Measurements from ENCODE around the gene RNGTT.
A peak's percentile ranks its signal among the peaks of the same experiment; 100 is the strongest.
"Not testable (repeated sequence)": the region's sequence is repeated elsewhere in the genome, so short reads cannot be mapped to it uniquely, and the experiment has no call there.

Gene RNGTT

DNA sequence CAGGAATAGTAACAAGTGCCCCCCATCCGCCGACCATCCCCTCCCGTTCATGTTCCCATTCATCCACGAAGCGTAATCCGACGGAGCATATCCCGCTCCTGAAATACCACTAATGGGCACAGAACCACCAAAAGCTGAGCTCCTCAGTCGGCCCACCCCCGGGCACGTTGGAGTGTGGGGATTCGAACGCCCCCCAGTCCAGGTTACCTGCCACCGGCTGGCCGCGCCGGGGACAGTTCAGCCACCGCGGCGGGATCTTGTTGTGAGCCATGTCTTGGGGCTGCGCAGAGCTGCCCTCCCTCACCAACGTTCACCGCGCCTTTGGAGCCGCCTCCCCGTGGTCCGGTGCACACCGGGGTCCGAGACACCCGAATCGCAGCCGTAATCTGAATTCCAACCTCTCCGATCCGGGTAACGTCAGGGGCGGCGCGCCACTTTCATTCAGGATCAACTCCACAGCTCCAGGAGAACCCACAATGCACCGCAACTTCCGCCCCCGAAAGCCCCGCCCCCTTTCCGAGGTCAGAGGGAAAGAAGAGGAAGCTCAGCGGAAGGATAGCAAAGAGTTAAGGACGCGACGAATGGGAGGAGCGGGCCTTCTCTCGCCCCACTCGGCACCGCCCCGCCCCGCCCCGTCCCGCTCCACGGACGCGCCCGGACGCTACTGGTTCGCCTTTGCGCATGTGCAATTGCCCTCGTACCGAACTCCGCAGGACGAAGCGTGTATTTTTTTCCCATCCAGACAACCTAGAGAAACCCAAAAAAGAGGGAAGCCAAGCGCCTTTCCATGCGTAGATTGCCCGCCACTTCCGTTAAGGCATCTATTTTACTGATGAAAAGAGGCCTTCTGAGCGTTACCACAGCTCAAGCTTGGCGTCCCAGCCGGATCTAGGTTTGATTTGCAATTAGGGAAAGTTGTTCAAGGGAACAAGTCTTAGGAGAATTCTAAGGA is at the start of gene RNGTT:
TSS of gene RNGTT (minus strand) at position 480 of the 952 bp plus-strand sequence. CDS start at position 271, 209 bp downstream.
- DNase-seq = peak; percentile 97

GRCh38 chr6:89011436-89011835 is 48.0 kb upstream of the RNGTT start:
- DNase-seq = no peak

DNA sequence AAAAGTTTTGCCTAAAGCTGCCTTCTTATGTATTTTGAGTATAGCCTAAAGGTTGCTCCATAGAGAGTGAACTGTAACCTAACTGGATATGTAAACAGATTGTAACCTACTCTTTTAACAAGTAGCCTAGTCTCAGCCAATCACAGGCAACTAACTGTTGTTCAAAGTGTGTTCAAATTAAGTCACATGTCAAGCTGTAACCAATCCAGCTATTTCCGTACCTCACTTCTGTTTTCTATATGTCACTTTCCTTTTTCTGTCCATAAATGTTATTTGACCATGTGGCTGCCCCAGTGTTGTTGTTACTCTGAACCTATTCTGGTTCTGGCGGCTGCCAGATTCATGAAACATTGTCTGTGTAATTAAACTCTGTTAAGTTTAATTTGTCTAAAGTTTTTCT is 47.4 kb upstream of the RNGTT start:
- DNase-seq = no peak

DNA sequence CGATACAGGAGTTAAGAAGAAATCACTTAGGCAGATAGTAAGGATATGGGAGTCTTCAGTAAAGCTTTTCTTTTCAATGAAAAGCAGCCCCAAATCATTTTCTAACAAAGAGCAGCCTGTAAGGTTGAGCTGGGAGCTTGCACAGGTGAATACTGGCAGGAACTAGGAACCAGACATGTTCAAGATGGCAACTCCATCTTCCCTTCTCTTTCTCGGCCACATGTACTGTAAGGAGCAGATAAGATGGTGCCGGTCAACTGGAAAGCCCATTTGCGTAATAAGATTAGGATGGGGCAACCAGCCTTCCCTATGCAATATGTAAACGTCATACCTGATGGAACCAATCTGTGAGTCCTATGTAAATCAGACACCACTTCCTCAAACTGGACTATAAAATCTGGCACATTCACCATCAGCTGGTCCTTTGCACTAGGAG is 46.2 kb upstream of the RNGTT start:
- DNase-seq = peak; percentile 41

DNA sequence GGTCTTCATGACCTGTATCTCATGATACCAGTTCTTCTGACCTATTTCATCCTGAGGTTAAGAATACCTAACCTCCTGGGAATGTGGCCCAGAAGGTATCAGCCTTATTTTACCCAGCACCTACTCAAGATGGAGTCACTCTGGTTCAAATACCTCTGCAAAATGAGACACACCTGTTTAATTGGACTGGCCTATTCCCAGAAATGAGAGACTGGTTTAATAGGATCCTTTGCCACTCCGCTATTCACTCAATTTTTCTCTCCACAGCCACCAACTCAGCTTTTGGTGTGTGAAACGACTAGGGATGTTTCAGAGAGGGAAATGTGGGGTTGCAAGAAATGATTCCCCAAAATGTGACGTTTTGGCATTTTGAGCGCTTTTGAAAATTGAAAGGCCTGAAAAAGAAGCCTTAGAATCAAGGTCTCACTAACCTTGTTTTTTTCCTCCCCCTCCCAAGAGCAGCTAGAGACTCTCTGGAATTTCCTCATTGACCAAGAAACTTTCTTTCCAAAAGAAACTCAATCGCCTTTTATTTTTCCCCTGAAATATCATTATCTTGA is 45.5 kb upstream of the RNGTT start:
- no peak for DNase-seq

GRCh38 chr6:89008001-89008814 is 44.8 kb upstream of the RNGTT start:
- no peak for DNase-seq

DNA sequence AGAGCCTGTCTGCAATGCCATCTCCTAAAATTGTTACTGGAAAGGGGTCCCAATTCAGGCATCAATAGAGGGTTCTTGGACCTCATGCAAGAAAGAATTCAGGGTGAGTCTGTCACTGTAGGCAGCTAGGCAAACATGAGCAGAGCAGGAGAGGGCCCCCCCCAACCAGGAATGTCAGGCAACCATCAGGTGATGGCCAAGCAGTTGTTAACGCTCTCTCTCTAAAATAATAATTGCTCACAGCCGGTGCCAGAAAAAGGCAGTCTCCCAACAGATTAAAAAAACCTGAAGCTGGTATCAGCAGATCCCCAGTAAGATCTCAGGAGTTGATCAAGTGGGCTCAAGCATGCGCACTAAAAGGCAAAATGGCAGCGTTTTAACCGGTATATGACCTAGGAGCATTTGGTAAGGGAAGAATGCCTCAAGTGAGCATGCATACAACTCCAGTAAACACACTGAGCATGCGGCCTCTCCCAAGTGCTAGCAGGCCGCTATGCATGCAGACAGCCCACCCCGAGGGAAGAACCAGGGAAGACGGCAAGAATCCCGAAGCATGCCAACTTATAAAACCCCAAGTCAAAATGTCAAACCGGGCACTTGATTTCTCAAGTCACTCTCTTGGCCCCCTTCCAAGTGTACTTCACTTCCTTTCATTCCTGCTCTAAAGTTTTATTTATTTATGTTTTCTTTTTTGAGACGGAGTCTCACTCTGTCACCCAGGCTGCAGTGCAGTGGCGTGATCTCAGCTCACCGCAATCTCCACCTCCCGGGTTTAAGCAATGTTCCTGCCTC is 44.0 kb upstream of the RNGTT start:
- DNase-seq = no peak

DNA sequence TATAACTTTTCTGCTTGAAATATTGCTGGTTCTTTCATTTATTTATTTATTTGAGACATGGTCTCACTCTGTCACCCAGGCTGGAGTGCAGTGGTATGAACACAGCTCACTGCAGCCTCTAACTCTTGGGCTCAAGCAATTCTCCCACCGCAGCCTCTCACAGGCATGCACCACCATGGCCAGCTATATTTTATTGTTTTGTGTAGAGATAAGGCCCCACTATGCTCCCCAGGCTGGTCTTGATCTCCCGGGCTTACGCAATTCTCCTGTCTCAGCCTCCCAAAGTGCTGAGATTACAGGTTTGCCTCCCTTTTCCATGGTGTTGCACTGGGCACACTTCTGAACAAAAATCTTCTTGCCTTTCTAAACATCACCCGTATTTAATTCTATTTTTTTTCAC is 39.1 kb upstream of the RNGTT start:
- no peak for DNase-seq

GRCh38 chr6:88997327-88997726 is 33.9 kb upstream of the RNGTT start:
- DNase-seq = no peak

DNA sequence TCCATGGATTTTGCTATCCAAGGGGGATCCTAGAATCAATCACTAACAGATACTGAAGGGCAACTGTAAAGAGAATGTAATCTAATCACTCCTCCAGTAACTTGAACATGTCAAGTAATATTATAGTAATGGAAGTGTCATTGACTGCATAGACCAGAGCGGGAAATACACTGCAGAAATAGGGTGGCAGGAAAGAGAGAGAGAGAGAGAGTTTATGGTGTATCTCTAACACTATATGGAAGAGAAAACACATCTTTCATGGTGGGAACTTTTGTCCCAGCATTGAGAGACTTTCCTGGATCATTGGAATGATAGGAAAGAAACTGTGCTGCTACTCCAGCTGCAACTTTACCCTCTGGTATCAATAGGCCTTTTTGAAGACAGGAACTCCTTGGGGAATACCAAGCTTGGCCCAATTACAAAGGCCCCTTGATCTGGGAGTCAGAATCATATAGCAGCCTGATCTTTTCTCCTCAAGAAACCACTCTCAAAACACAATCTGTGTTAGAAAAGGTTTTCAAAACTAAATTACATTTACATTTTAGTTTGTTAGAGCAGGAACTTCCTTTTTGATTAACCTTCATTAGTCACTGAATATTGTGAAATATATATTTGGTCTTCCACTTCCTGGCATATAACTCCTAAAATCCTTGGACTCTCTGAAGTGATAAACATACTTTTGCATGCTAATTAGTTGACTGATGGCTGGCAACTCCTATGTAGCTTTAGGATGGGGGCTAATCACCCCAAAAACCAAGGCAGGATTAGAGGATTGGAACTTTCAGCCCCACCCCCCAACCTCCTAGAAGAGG is 29.5 kb upstream of the RNGTT start:
- DNase-seq = no peak

DNA sequence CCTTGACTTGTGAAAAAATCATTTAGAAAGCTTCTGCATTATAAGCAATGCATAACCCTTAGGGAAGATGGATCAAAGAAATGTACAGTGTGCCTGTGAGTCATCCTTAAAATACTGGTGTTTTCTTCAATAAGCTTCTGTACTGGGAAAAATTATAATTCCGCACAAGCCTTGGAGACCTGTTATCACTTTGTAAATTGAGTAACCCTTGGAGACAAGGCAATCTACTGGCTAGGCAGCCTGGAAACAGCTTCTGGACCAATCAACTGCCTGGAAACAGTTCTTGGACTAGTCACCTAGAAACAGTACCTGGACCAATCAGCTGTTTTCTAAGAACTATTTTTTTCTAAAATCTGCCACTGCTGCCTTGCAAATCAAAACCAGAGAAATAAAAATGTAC is 25.8 kb upstream of the RNGTT start:
- no peak for DNase-seq

GRCh38 chr6:88987922-88988321 is 24.5 kb upstream of the RNGTT start:
- no peak for DNase-seq

GRCh38 chr6:88985901-88986300 is 22.5 kb upstream of the RNGTT start:
- no peak for DNase-seq

GRCh38 chr6:88984606-88985005 is 21.2 kb upstream of the RNGTT start:
- DNase-seq = no peak

- DNase-seq = no peak
These were observed 20.7 kb upstream of the RNGTT start for GRCh38 chr6:88984152-88984551.

DNA sequence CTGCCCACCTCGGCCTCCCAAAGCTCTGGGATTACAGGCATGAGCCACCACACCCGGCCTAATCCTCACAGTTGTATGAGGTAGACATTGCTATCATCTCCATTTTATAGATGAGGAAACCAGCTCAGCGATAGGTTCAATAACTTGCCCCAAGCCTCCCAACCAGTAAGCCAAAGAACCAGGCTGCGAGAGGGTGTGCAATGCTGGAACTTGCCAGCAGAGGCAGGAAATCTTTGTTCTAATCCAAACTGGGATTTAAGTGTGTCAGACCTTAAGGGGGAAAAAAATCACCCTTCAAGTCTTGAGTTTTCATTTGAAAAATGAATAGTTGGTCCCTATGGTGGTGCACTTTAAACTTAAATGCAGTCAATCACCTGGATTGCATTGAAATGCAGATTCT is 20.1 kb upstream of the RNGTT start:
- no peak for DNase-seq

GRCh38 chr6:88983129-88983528 is 19.7 kb upstream of the RNGTT start:
- DNase-seq = not testable (repeated sequence)

DNA sequence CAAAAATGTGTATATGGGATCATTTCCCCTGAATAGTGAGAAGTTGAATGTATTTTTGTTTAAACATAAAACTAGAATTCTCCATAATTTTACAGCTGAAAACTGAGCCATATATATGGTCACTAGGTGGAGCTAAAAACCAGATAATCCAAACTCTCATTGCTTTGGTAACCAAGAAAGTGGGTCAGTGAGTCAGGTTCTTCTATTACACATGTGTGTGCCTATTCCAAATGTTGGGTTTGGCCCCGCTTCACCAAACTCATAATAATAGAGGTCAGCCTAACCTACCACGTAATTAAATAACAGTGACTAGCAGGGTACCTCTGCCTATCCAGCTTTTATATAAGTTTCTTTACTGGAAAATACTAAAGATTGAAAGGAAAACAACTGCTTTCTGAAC is 19.3 kb upstream of the RNGTT start:
- DNase-seq = no peak

DNA sequence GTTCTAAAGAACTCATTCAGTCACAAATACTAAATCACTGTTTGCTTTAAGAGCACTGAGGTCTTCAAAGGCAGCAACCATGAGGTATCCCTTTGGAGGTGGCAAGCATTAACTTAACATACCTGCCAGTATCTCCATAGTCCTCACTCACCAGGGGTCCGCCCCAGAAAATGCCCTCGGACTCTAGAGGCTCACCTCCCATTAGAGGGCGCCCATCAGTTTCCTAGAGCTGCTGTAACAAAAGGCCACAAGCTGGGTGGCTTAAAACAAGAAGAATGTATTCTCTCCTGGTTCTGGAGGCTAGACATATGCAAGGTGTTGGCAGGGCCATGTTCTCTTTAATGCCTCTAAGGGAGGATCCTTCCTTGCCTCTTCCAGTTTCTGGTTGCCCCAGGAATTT is 12.0 kb upstream of the RNGTT start:
- no peak for DNase-seq

DNA sequence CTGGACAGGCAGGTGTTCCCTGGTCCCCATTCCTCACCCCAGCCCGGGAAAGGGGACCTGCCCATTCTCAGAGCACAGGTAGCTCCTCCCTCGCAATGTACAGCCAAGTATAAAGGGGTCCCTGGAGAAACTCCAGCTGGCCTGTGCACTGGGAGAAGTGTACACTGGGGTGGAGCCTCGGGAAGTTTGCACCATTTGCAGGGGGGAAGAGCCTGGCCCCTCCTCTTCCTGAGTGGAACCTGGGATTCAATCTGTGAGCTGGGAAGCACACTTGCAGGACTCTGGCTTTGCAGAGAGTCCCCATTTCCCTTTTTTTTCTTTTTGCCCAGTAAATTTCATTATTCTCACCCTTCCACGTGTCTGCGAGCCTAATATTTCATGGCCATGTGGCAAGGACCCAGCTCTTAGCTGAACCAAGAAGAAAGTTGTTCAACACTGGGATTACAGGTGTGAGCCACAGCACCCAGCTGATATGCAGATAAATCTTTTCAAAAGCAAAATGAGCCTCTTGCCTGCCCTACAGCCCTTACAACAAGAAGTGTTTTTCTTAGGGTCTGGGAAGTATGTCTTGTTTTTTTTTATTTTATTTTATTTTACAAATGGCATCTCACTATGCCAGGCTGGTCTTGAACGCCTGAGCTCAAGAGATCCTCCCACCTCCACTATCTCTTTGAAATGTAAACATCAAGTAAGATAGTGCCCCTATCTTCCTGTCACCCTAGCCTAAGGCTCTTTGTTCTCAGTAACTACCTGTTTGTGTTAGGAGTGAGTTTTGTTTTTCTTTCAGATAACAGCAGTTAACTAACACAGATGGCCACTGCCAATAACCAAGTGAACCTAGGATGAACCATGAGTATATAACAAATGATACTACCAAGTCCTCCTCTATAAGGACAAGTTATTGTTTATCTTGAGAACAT is 9.3 kb upstream of the RNGTT start:
- no peak for DNase-seq

DNA sequence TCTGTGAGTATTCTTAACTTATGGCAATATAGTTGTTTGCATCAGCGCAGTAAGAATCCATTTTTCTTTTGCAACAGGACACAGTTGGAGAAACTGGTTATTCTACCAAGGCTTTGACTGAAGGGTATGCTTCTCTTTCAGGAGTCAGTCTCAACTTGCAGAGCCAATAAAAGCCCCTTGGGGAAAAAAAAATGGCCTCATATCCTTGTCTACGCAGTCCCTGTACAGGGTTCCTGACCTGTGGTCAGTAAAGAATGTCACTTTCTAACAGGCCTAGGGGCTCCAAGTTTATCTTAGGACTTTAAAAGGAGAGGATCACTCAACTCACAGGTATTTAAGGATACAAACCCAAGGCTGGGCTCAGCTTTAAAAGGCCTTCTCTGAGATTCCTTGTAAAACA is 6.9 kb upstream of the RNGTT start:
- DNase-seq = no peak

All from CD4-positive, alpha-beta T cell treated with Interferon gamma for 1 hour (primary cell).